Mucosa of stomach (tissue), 1 donor: ENCODE results near the gene PHETA1.
"Not testable (repeated sequence)": the region's sequence is repeated elsewhere in the genome, so short reads cannot be mapped to it uniquely, and the experiment has no call there.

ENCODE experiments used
- H3K27me3 ChIP-seq: one replicate; pipeline ENCODE4 v1.7.0; 2013; ENCODE audit warnings: mild to moderate bottlenecking, low read length; ENCODE audit not compliant: control insufficient read depth, insufficient read depth
- H3K36me3 ChIP-seq: one replicate; pipeline ENCODE4 v1.7.0; 2013; ENCODE audit warnings: low read length; ENCODE audit not compliant: control insufficient read depth, insufficient read depth
- H3K4me1 ChIP-seq: one replicate; pipeline ENCODE4 v1.7.0; 2013; ENCODE audit warnings: mild to moderate bottlenecking, low read length; ENCODE audit not compliant: control insufficient read depth, insufficient read depth
- H3K4me3 ChIP-seq: one replicate; pipeline ENCODE4 v1.7.0; 2013; ENCODE audit warnings: low read length
- H3K9ac ChIP-seq: one replicate; pipeline ENCODE4 v1.7.0; 2013; ENCODE audit warnings: mild to moderate bottlenecking, low read length, moderate library complexity
- H3K9me3 ChIP-seq: one replicate; pipeline ENCODE4 v1.7.0; 2013; ENCODE audit warnings: mild to moderate bottlenecking, low read length, moderate library complexity; ENCODE audit not compliant: control insufficient read depth
- donor health status: Pancreatic carcinoma.

The PHETA1 gene

DNA sequence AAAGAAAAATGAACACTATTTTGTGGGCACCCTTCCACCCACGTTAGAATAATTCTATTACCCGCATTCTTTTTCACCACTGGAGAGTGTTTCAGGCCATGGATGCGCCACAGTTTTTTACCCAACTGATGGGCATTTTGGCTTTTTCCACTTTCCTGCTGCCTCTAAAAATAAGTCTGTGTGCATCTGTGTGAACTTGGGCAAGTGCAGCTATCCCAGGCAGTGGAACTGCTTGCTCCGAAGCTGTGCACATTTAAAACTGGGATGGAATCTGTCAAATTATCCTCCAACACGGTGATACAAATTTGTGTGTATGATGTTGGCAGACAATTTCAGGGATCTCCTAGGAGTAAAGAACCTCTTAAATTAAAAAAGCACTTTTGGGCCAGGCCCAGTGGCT, 31.5 kb downstream of the PHETA1 start:
- Histone ChIP-seq H3K4me1 (peaks cover 14% of the 10 kb centered on the region), H3K4me3 (no peak overlapping the region), H3K9ac (no peak overlapping the region), H3K36me3 (no peaks in the 10 kb centered on the region), H3K9me3 (no peaks in the 10 kb centered on the region), H3K27me3 (no peaks in the 10 kb centered on the region)

- not testable (repeated sequence) for H3K27me3 ChIP-seq, H3K36me3 ChIP-seq, H3K4me3 ChIP-seq, H3K9me3 ChIP-seq, H3K9ac ChIP-seq
- peaks cover 14% of the 10 kb centered on the region for H3K4me1 ChIP-seq
These were observed 32.5 kb downstream of the PHETA1 start for GRCh38 chr12:111336411-111336810.

DNA sequence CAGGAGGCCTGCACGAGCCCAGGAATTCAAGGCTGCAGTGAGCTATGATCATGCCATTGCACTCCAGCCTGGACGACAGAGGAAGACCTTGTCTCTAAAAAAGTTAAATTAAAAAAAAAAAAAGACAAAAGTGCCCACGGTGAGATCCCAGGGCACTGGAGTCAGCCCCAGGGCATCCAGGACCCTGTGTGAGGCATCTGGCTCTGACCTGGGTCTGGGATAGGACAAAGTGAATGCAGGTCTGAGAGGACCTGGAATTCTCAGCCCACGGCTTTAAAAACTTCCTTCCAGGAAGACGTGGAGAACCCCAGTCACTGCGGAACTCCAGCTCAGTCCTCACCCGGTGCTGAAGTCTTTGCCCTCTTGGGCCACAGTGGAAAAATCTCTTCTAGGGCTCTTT, 33.1 kb downstream of the PHETA1 start:
- no peaks in the 10 kb centered on the region for H3K27me3 ChIP-seq
- no peaks in the 10 kb centered on the region for H3K36me3 ChIP-seq
- H3K4me3 ChIP-seq: no peak overlapping the region
- H3K4me1 ChIP-seq: peaks cover 14% of the 10 kb centered on the region
- H3K9me3 ChIP-seq: no peaks in the 10 kb centered on the region
- no peak overlapping the region for H3K9ac ChIP-seq

- H3K4me1 ChIP-seq: peaks cover 14% of the 10 kb centered on the region
- H3K4me3 ChIP-seq, H3K9ac ChIP-seq, H3K36me3 ChIP-seq, H3K27me3 ChIP-seq, H3K9me3 ChIP-seq: not testable (repeated sequence)
These were observed 33.6 kb downstream of the PHETA1 start for GRCh38 chr12:111335301-111335700.

GRCh38 chr12:111334393-111334915, 34.4 kb downstream of the PHETA1 start:
- Histone ChIP-seq H3K4me1 (peaks cover 9% of the 10 kb centered on the region), H3K36me3 (no peaks in the 10 kb centered on the region), H3K9me3 (no peaks in the 10 kb centered on the region), H3K4me3 (no peak overlapping the region), H3K9ac (no peak overlapping the region), H3K27me3 (no peaks in the 10 kb centered on the region)

GRCh38 chr12:111330800-111331752, 37.8 kb downstream of the PHETA1 start:
- no peaks in the 10 kb centered on the region for H3K9me3 ChIP-seq
- no peaks in the 10 kb centered on the region for H3K36me3 ChIP-seq
- no peak overlapping the region for H3K4me3 ChIP-seq
- H3K27me3 ChIP-seq: no peaks in the 10 kb centered on the region
- no peaks in the 10 kb centered on the region for H3K4me1 ChIP-seq
- no peak overlapping the region for H3K9ac ChIP-seq

DNA sequence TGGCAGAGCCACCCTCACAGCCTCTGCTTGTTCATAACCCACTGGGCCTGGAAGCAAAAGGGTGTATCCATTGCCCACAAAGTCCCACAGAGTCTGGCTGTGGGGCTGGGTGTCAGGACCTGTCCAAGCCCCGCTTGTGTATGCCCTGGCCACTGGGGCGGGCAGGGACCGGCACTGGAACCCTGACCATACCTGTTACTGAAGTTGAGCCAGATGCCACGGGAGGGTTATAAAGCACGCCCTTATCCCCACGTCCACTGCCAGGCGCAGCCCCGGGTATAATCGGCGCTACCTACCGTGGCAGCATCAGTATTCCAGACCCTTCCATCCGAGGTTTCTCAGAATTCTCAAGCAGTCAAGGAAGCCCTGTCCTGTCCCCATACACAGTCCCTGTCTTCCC, 40.8 kb downstream of the PHETA1 start:
- Histone ChIP-seq H3K9ac (no peak overlapping the region), H3K27me3 (no peaks in the 10 kb centered on the region), H3K4me3 (no peak overlapping the region), H3K4me1 (no peaks in the 10 kb centered on the region), H3K36me3 (no peaks in the 10 kb centered on the region), H3K9me3 (no peaks in the 10 kb centered on the region)

DNA sequence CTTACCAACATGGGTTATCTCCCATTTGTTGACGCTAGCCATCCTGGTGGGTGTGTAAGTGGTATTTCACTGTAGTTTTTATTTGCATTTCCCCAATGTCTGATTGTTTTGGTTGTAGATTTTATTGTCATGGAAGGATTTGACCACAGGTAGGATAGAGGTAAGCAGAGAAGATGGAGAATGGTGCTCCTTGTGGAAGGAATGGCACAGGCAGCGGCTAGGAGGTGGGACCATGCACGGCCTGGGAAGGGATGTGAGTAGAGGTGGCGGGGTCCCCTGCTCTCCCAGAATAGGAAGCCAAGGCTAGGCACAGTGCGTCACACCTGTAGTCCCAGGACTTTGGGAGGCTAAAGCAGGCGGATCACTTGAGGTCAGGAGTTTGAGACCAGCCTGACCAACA, 41.4 kb downstream of the PHETA1 start:
- Histone ChIP-seq H3K27me3 (no peaks in the 10 kb centered on the region), H3K4me3 (no peak overlapping the region), H3K9ac (no peak overlapping the region), H3K4me1 (no peaks in the 10 kb centered on the region), H3K36me3 (no peaks in the 10 kb centered on the region), H3K9me3 (no peaks in the 10 kb centered on the region)

- Histone ChIP-seq H3K4me1 (no peaks in the 10 kb centered on the region), H3K9me3 (no peaks in the 10 kb centered on the region), H3K36me3 (no peaks in the 10 kb centered on the region), H3K9ac (no peak overlapping the region), H3K27me3 (no peaks in the 10 kb centered on the region), H3K4me3 (no peak overlapping the region)
These were observed 46.3 kb downstream of the PHETA1 start for GRCh38 chr12:111322336-111323250.

GRCh38 chr12:111321317-111321716, 47.6 kb downstream of the PHETA1 start:
- Histone ChIP-seq H3K4me3 (no peak overlapping the region), H3K9me3 (no peaks in the 10 kb centered on the region), H3K4me1 (no peaks in the 10 kb centered on the region), H3K36me3 (no peaks in the 10 kb centered on the region), H3K27me3 (no peaks in the 10 kb centered on the region), H3K9ac (no peak overlapping the region)

- H3K27me3 ChIP-seq: no peaks in the 10 kb centered on the region
- H3K9ac ChIP-seq: no peak overlapping the region
These were observed 48.4 kb downstream of the PHETA1 start for GRCh38 chr12:111320258-111321050.

More at GRCh38 chr12:111320258-111321050, 48.4 kb downstream of the PHETA1 start:
- Histone ChIP-seq H3K9me3 (no peaks in the 10 kb centered on the region), H3K36me3 (no peaks in the 10 kb centered on the region), H3K4me1 (no peaks in the 10 kb centered on the region), H3K4me3 (no peak overlapping the region)
